SKM-1 treated with dmso at 0.1 percent for 144 hours (cell line): ENCODE data around the gene ITSN1.
"Not testable (repeated sequence)": the region's sequence is repeated elsewhere in the genome, so short reads cannot be mapped to it uniquely, and the experiment has no call there.

Experiments used
- DNase-seq: peaks from one replicate; lab custom pipeline; 2025; ENCODE audit not compliant: unreplicated experiment; lab: John Stamatoyannopoulos, UW

The ITSN1 gene

GRCh38 chr21:33642027-33642895 is at the start of gene ITSN1:
Gene ITSN1 (plus strand): TSS chr21:33642501. CDS start chr21:33718829, 76,328 bp downstream.
- DNase-seq: peak; percentile 95

GRCh38 chr21:33598051-33598450 is 44.2 kb upstream of the ITSN1 start:
- no peak for DNase-seq

- no peak for DNase-seq
Measured at GRCh38 chr21:33608559-33608958, 33.7 kb upstream of the ITSN1 start.

- DNase-seq: no peak
Measured at GRCh38 chr21:33611006-33611744, 31.1 kb upstream of the ITSN1 start.

- not testable (repeated sequence) for DNase-seq
Measured at GRCh38 chr21:33617565-33617964, 24.7 kb upstream of the ITSN1 start.

GRCh38 chr21:33618407-33618806 is 23.9 kb upstream of the ITSN1 start:
- DNase-seq: no peak

- peak; percentile 73 for DNase-seq
Measured at GRCh38 chr21:33619726-33620125, 22.6 kb upstream of the ITSN1 start.

- no peak for DNase-seq
Measured at GRCh38 chr21:33622253-33622652, 20.0 kb upstream of the ITSN1 start.

- not testable (repeated sequence) for DNase-seq
Measured at GRCh38 chr21:33626151-33626550, 16.1 kb upstream of the ITSN1 start.

- DNase-seq: no peak
Measured at GRCh38 chr21:33634254-33634653, 8.0 kb upstream of the ITSN1 start.

GRCh38 chr21:33640697-33641351 is 1.5 kb upstream of the ITSN1 start:
- no peak for DNase-seq

GRCh38 chr21:33641352-33642026 is 812 bp upstream of the ITSN1 start, which contains the start of gene CRYZL1:
Gene CRYZL1 (minus strand): TSS chr21:33641741. CDS start chr21:33631551, 10,190 bp downstream.
- DNase-seq: peak; percentile 98

- no peak for DNase-seq
Measured at GRCh38 chr21:33642896-33643657, 776 bp downstream of the ITSN1 start.

- DNase-seq: no peak
Measured at GRCh38 chr21:33643658-33644311, 1.5 kb downstream of the ITSN1 start.

GRCh38 chr21:33644383-33645074 is 2.2 kb downstream of the ITSN1 start:
- DNase-seq: no peak

- DNase-seq: no peak
Measured at GRCh38 chr21:33645730-33646129, 3.4 kb downstream of the ITSN1 start.

GRCh38 chr21:33647587-33647986 is 5.3 kb downstream of the ITSN1 start:
- no peak for DNase-seq

- DNase-seq: no peak
Measured at GRCh38 chr21:33648555-33648954, 6.3 kb downstream of the ITSN1 start.

- no peak for DNase-seq
Measured at GRCh38 chr21:33650230-33650629, 7.9 kb downstream of the ITSN1 start.
